MM.1S (cell line): Measurements from ENCODE around the gene BMPR1A.

Experiments
- DNase-seq: peaks from one replicate; pipeline ENCODE4 v3.0.0-alpha.2; 2015
- H2AFZ ChIP-seq: fragments of 300-600 bp; sonication (generic); 2 replicates; pipeline ENCODE4 v1.6.0; 2016; ENCODE audit warnings: antibody characterized with exemption, low read length
- H3F3A ChIP-seq: fragments of 300-600 bp; sonication (generic); 2 replicates; pipeline ENCODE4 v1.6.1; 2016; ENCODE audit warnings: mild to moderate bottlenecking, antibody characterized with exemption, low read length, moderate library complexity, mixed read lengths; ENCODE audit not compliant: insufficient read depth
- H3K27ac ChIP-seq: fragments of 300-600 bp; sonication (generic); 2 replicates; pipeline ENCODE4 v1.5.1; 2016; ENCODE audit warnings: mild to moderate bottlenecking, low read length
- H3K27me3 ChIP-seq: fragments of 300-600 bp; sonication (generic); replicated peaks from 2 replicates; pipeline ENCODE4 v1.6.0; 2016; ENCODE audit warnings: low read length; ENCODE audit not compliant: insufficient read depth
- H3K36me3 ChIP-seq: fragments of 300-600 bp; sonication (generic); replicated peaks from 2 replicates; pipeline ENCODE4 v1.6.1; 2016; ENCODE audit warnings: mild to moderate bottlenecking, low read length, mixed read lengths; ENCODE audit not compliant: insufficient read depth
- H3K4me1 ChIP-seq: fragments of 300-600 bp; sonication (generic); 2 replicates; pipeline ENCODE4 v1.6.1; 2016; ENCODE audit warnings: low read length, mixed read lengths
- H3K4me2 ChIP-seq: fragments of 300-600 bp; sonication (generic); 2 replicates; pipeline ENCODE4 v1.6.0; 2016; ENCODE audit warnings: low read depth, low read length
- H3K4me3 ChIP-seq: fragments of 300-600 bp; sonication (generic); 2 replicates; pipeline ENCODE4 v1.5.1; 2016; ENCODE audit warnings: low read length, mixed read lengths
- H3K79me2 ChIP-seq: fragments of 300-600 bp; sonication (generic); 2 replicates; pipeline ENCODE4 v1.6.1; 2016; ENCODE audit warnings: mixed run types, low read length, mixed read lengths
- H3K9ac ChIP-seq: fragments of 300-600 bp; sonication (generic); 2 replicates; pipeline ENCODE4 v1.6.1; 2016; ENCODE audit warnings: low read length, mixed read lengths
- H3K9me2 ChIP-seq: fragments of 300-600 bp; sonication (generic); replicated peaks from 2 replicates; pipeline ENCODE4 v1.6.1; 2016; ENCODE audit warnings: mild to moderate bottlenecking, low read length, mixed read lengths; ENCODE audit not compliant: insufficient read depth
- H3K9me3 ChIP-seq: fragments of 300-600 bp; sonication (generic); replicated peaks from 2 replicates; pipeline ENCODE4 v1.6.1; 2016; ENCODE audit warnings: mild to moderate bottlenecking, low read length, mixed read lengths; ENCODE audit not compliant: insufficient read depth
- H4K20me1 ChIP-seq: fragments of 300-600 bp; sonication (generic); 2 replicates; pipeline ENCODE4 v1.6.1; 2016; ENCODE audit warnings: mild to moderate bottlenecking, low read length, moderate library complexity, mixed read lengths; ENCODE audit not compliant: insufficient read depth
- EZH2 ChIP-seq: fragments of 300-600 bp; sonication (generic); optimal IDR thresholded peaks from 2 replicates; pipeline ENCODE3; 2017; ENCODE audit warnings: low read depth, mild to moderate bottlenecking, antibody characterized with exemption, low read length, mixed read lengths
- EZH2phosphoT487 ChIP-seq: fragments of 300-600 bp; sonication (generic); IDR thresholded peaks from 2 replicates; pipeline ENCODE4 v1.6.1; 2018; ENCODE audit warnings: antibody characterized with exemption, low read length
- TF ChIP-seq, protein P1 (sequence below): fragments of 300-600 bp; sonication (generic); IDR thresholded peaks from 2 replicates; pipeline ENCODE4 v1.5.1; 2016; ENCODE audit warnings: antibody characterized with exemption, low read length, mixed read lengths

BMPR1A gene

DNA sequence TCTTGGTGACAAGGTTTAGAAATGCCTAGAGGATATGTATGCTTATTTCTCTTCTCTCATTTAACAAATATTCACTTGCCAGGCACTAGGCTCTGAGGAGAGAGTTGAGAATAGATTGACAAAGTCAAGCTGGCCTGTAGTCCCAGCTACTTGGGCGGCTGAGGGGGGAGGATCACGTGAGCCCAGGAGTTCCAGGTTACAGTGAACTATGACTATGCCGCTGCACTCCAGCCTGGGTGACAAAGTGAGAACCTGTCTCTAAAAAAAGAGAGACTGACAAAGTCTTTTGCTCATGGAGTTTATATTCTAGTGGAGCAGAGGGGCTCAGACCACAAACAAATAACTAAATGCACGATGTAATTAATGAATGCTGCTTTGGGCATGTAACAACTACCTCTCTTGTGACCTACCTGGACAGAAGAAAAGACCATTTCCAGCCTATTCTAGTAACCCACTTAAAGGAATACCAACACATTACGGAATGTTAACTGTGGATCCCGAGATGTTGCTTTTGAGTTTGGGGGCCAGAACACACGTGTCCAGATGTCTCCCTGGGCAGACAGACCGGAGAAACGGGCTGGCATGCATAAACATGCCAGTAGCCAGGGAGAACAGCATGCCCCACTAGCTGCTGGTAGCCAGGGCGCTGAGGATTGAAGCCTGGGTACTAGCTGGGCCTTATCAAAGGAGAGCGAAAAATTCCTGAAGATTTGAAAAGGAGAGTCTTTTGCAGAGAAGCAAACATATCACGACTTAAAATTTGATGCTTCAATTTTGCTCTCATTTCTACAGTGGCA lies 2.6 kb upstream of the BMPR1A start:
- Histone ChIP-seq H2AFZ (no peak overlapping the region), H4K20me1 (no peaks in the 10 kb centered on the region), H3K79me2 (peaks cover 14% of the 10 kb centered on the region), H3F3A (peaks cover 5% of the 10 kb centered on the region; the same call in 1 of the 2 replicates), H3K9me2 (no peaks in the 10 kb centered on the region), H3K27ac (no peak overlapping the region), H3K4me3 (no peak overlapping the region), H3K4me2 (peak overlapping the region; percentile 40; the same call in 1 of the 2 replicates), H3K9ac (no peak overlapping the region), H3K4me1 (peaks cover 19% of the 10 kb centered on the region), H3K36me3 (no peaks in the 10 kb centered on the region), H3K9me3 (no peaks in the 10 kb centered on the region), H3K27me3 (no peaks in the 10 kb centered on the region; the same call in none of the 2 replicates)
- TF ChIP-seq EZH2 (no peak), EZH2phosphoT487 (no peak)
- TF ChIP-seq, protein P1, sequence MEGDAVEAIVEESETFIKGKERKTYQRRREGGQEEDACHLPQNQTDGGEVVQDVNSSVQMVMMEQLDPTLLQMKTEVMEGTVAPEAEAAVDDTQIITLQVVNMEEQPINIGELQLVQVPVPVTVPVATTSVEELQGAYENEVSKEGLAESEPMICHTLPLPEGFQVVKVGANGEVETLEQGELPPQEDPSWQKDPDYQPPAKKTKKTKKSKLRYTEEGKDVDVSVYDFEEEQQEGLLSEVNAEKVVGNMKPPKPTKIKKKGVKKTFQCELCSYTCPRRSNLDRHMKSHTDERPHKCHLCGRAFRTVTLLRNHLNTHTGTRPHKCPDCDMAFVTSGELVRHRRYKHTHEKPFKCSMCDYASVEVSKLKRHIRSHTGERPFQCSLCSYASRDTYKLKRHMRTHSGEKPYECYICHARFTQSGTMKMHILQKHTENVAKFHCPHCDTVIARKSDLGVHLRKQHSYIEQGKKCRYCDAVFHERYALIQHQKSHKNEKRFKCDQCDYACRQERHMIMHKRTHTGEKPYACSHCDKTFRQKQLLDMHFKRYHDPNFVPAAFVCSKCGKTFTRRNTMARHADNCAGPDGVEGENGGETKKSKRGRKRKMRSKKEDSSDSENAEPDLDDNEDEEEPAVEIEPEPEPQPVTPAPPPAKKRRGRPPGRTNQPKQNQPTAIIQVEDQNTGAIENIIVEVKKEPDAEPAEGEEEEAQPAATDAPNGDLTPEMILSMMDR: no peak
- no peak for DNase-seq

DNA sequence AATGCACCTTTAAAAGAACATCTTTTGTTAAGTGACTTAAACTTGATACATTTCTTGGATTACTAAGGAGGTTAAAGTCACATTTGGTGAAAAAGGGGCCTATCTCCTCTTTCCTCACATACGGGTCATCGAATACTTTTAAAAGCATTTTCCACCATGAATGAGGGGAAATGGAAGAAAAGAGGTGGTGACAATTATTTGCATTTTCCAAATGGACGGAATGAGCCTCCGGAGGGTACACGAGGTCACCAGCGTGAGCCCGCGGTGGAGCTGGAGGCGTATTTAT lies 1.0 kb upstream of the BMPR1A start:
- Histone ChIP-seq H3K9me2 (no peaks in the 10 kb centered on the region), H3K27me3 (no peaks in the 10 kb centered on the region; the same call in none of the 2 replicates), H3K4me3 (peak overlapping the region; percentile 91), H4K20me1 (no peaks in the 10 kb centered on the region), H3F3A (peaks cover 5% of the 10 kb centered on the region; the same call in 1 of the 2 replicates), H3K27ac (no peak overlapping the region), H3K9ac (peak overlapping the region; percentile 72; the same call in 1 of the 2 replicates), H3K36me3 (no peaks in the 10 kb centered on the region), H3K9me3 (no peaks in the 10 kb centered on the region), H3K4me2 (peak overlapping the region; percentile 96), H3K79me2 (peaks cover 15% of the 10 kb centered on the region), H3K4me1 (peaks cover 19% of the 10 kb centered on the region), H2AFZ (peak overlapping the region; percentile 99)
- DNase-seq: no peak
- no peak for TF ChIP-seq EZH2phosphoT487
- TF ChIP-seq, protein P1: no peak
- TF ChIP-seq EZH2: no peak

DNA sequence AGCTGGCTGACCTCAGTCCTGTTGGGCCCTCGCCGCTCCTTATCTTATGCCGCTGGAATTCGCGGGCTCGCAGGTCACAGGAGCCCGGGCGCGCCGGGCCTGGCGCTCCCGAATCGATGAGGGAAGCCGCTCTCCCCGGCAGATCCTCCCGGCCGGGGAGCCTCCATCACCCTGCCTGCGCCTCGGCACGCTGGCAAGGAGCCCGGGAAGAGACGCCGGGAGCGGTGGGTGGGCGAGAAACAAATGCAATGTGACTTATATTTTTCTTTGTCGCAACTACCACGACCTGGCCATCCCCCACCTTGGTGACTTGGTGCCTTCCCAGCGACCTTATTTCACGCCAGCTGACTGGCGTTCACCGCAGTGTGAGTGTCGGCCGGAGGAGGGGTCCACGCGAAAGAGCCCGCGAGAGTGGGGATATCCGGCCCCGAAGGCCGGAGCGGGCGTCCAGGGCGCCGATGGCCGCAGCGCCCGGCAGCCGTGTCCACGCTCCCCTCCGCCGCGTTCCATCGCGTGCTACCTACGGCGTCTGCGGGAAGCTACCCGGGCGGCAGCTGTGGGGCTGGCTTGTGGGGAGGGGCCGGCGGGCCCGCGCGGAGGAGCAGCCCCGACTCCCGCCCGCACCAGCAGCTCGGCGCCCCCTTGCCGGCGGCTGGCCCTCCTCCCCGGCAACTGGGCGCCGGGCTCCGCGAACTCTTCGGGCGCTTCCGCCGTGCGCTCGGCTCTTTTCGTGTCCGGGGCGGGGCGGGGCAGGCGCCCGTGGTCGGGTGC lies 494 bp upstream of the BMPR1A start:
- H3K4me1 ChIP-seq: peaks cover 19% of the 10 kb centered on the region
- no peaks in the 10 kb centered on the region for H3K9me3 ChIP-seq
- H2AFZ ChIP-seq: peak overlapping the region; percentile 99
- peak overlapping the region; percentile 72; the same call in 1 of the 2 replicates for H3K9ac ChIP-seq
- H3K4me3 ChIP-seq: peak overlapping the region; percentile 91
- peaks cover 5% of the 10 kb centered on the region; the same call in 1 of the 2 replicates for H3F3A ChIP-seq
- H3K27ac ChIP-seq: no peak overlapping the region
- no peaks in the 10 kb centered on the region for H3K9me2 ChIP-seq
- H3K79me2 ChIP-seq: peaks cover 17% of the 10 kb centered on the region
- peak overlapping the region; percentile 96 for H3K4me2 ChIP-seq
- DNase-seq: peak; percentile 89
- no peaks in the 10 kb centered on the region for H3K36me3 ChIP-seq
- no peaks in the 10 kb centered on the region; the same call in none of the 2 replicates for H3K27me3 ChIP-seq
- TF ChIP-seq EZH2 (no peak), EZH2phosphoT487 (no peak)
- TF ChIP-seq, protein P1: no peak
- no peaks in the 10 kb centered on the region for H4K20me1 ChIP-seq
